PFSK-1 (cell line): ENCODE measurements around the gene ELN.

Experiments used
- FOXP2 ChIP-seq: optimal IDR thresholded peaks from 2 replicates; pipeline ENCODE3; 2011; ENCODE audit warnings: borderline replicate concordance, control low read depth, inconsistent platforms; ENCODE audit not compliant: insufficient read depth; ENCODE audit errors: extremely low read length, extremely low read depth
- REST ChIP-seq, 2 experiments: IDR thresholded peaks; 2 replicates each; pipeline versions ENCODE4 v1.6.1 to v1.8.0; 2011 to 2012; ENCODE audit warnings: low read depth in 2 of 2, low read length in 2 of 2, control low read depth in 1 of 2, inconsistent platforms in 1 of 2, mild to moderate bottlenecking in 1 of 2, moderate library complexity in 1 of 2; ENCODE audit not compliant: insufficient read depth in 1 of 2
- TAF1 ChIP-seq: IDR thresholded peaks from 2 replicates; pipeline ENCODE4 v1.6.1; 2012; ENCODE audit warnings: low read length, control low read depth, borderline replicate concordance; ENCODE audit not compliant: insufficient read depth

DNA sequence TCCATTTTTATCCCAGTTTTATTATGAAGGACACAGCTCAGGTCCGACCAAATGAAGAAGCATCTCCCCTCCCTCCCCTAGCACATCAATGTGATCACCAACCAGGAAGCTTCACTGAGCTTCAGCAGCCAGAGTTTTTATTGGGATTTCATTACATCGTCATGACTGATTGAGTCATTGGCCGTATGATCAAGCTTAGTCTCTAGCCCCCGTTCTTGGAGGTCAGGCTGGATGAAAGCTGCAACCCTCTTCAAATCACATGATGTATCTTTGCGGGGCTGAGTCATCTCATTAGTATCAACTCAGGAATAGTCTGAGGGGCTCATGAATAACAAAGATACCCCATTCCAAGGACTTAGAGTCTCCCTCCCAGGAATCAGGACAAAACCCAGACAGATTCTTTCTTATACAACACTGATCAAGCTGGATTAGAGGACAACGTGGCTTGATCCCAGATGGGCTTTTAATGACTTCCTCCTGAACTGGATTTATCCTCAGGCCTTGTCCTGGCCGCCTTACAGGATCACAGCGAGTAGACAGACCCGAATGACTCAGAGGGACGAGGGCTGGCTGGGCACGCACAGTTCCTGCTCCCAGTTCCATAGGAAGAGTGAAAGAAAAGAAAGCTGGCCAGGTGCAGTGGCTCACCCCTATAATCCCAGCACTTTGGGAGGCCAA lies 70.1 kb downstream of the ELN start:
- no peak for TF ChIP-seq REST (IDR thresholded peaks at IDR 0.05; ENCODE audit: insufficient read depth in 1 of 2, low read depth in 2 of 2, low read length in 2 of 2)
- no peak for TF ChIP-seq FOXP2
- TF ChIP-seq TAF1: peak; percentile 42; the same call in 1 of the 2 replicates
